COLO668 (cell line): ENCODE measurements around the gene HSD11B2.
A peak's percentile ranks its signal among the peaks of the same experiment; 100 is the strongest.

Source experiments
- DNase-seq: peaks from one replicate; lab custom pipeline; 2025; ENCODE audit not compliant: unreplicated experiment; lab: John Stamatoyannopoulos, UW

The HSD11B2 gene

DNA sequence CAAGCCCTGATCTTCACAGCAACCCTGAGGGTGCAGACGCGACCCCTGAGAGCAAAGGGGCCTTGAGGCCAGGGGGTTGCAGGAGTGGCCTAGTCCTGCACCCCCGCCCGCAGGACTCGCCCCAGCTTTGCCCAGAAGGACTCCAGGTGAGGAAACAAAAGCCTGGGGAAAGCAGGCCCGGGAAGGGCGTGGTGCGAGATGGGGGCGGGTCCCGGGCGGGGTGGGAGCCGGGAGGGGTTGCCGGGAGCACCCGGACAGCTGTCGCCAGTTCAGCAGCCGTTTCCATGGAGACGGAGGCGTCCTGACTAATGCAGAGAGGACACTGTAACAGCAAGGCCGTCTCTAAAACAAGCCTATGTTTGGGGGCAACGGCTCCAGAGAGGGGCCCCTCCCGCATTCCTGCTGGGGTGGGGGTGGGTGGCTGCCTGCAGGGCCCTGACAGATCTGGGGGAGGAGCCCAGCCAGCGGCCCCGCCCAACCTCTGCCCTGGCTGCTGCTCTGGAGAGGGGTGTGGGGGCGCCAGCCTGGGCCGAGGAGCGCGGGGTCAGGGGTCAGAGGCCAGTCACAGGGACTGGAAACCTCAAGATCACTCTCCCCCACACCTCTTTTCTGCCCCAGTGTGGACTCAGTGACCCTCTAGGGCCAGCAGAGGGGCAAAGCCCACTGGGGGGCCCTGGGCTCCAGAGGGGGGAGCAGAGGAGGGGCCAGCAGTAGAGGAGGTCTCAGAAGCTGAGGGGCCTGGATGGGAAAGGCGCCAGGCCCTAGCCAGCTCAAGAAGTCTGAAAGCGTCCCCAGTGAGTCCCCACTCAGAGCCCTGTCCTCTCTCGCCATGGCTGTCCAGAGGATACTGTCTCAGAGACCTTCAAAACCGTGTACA is 34.5 kb upstream of the HSD11B2 start:
- peak; percentile 97 for DNase-seq

DNA sequence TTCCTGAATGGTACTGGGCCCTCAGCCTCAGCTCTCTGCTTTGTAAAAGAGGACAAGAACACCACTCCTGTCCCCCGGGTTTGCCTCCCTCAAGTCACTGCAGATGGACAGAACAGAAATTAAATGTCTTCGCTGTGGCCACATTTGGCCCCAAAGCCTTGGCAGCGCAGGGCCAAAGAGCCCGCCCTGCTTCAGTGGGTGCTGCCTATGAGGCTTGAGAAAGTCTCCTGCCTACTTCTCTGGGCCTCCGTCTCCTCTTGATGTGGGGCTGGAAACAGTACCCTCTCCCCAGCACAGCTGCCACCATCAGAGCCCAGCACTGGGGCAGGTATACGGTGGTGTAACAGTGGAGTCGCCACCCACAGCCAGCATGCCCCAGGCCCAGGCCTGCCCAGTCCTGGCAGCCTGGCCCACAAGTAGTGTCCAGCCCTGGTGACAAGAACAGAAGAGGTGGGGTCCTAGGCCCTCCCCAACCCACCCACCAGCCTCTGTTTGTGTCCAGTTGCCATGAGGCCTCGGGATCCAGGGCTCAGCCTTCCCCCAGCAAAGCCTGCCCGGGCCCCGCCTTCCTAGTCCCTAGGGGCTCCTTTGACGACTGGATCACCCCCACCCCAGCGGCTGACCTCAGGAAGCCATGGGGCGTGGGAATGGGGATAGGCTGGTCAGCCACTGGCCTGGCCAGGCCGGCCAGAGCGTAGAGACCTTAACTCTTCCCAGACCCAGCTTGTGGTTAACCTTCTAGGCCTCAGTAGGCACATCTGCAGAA is 33.7 kb upstream of the HSD11B2 start:
- no peak for DNase-seq

DNA sequence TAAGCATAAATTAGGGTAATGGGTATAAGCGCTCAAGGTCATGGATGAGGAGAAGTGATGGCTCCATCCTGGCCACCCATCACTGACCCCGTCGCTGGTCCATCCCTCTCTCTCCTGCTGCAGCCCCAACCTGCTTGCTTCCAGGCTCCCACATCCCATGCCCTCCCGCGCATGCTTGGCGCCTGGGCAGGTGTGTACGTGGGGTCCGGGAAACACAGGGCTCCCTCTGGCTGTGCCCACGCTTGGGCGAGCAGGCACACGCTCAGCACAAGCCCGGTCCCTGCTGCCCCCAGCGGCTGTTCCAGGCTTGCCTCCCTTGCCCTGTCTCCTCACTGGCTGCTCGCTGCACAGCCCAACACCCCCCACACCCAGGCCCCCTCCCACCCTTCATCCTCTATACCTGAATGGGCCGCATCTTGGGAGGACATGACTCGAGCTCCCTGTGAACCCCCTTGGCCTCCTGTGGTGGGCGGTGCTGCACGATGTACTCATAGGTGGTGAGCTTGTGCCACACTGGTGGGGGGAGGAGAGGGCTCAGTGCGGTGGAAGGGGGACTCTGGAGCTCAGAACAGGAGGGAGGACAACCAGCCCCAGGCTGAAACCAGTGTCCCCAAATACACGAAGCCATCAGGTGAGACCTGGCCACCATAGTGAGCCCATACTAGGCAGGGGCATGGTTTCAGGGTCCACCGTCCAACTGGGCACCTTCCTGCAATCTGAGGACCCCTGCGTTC is 32.9 kb upstream of the HSD11B2 start:
- DNase-seq = peak; percentile 67

DNA sequence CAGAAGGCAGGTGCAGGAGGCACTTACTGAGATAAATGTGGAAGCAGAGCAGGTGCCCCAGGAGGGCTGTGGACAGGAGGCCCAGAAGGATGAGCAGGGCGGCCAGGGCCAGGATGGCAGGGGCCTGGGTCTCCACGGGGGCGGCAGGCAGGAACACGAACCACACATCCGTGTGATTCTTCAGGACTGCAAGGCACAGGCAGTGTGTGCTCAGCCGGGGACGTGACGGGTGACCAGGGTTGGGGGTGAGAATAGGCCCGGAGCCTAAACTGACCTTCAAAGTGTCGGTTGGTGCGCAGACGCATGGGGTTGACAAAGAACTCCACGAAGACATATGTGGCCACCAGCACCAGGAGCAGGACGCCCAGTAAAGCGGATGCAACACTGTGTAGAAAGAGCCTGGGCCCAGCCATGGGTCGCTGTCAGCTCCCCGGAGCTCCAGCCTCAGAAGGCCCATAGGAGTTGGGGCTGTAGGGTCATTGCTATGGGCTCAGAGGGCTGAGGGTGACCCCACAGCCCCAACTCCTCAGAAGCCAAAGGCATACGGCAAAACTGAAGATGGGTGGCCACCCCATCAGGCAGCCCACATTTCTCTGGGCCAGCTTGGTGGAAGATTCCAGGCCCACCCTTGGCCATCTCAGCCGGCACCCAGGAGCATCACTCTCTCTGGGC is 32.2 kb upstream of the HSD11B2 start:
- no peak for DNase-seq

DNA sequence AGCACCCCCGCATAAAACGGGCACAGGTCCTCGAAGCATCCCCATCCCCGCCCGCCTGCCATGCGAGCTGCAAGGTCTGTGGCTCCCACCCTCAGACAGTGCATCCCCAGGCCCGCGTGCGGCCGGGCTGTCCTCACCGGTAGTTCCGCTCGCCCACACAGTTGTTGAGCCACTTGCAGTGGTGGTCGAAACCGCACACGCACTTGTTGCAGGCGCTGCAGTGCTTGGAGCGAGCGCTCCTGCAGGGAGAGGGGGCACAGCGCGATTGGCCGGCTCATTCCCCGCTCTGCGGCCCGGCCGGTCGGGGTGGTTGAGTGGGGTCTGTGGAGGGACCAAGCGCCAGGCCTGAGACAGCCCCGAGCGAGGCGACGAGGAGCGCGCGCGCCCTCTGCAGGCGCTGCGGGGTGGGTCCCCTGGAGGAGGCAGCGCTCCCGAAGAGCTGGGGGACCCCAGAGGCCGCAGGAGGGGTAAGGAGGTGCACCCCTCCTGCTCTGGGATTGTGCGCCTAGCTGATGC is 31.6 kb upstream of the HSD11B2 start:
- peak; percentile 69 for DNase-seq

DNA sequence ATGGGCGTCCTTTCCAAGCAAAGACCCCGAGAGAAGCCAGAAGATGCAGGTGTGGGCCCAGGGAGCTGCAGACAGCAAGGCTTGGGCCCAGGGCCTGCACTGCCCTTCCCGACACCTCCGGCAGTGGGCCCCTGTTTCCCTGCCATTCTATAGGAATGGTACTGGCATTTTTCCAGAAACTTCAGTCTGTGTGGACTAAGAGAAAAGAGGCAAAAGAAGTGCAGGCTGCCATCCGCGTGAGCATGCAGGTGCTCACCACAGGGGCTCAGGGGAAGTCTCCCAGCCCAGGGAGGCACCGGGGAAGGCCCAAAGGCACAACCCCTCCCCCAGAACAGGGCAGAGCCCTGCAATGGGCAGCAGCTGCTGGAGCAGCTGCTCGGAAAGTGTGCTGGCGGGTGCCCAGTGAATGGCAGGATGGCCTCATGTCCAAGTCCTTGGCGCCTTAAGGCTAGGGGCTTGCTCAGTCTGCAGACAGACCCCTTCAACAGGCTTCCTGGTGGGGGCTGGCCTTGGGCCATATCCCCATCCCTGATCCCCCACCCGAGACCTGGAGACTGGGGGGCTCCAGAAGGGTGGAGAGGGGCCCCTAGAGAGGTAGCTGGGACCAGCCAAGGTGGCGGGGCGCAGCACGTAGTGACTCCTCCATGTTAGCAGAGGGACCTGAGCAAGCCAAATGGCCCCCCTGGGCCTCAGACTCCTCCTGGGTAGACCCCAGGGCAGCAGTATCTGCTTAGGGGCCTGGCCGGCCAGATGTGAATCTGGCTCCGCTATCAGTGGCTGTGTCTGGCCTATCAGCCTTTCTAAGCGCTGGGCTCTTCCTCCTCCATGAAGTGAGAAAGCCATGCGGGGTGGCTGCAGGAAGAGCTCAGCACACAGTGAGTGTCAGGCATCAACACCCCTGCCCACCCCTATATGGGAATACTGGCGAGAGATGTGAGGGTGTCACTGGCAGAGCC is 30.9 kb upstream of the HSD11B2 start:
- DNase-seq = peak; percentile 84

DNA sequence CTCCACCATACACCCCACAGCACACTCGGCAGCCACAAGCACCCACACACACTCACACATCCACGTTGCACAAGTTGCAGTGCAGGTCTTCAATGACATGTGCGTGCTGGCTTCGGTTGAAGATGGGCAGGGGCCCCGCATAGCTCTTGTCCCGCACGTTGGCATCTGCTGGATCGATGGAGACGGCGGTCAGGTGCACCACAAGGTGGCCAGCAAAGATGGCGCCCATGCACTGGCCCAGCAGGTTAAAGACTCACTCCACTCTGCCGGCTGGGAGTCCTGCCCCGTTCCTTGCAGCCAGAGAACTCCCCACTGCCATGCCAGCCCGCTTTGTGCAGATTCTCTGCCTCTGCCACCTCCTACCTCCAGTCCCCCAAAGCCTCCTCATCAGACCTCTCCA is 30.0 kb upstream of the HSD11B2 start:
- DNase-seq = no peak

DNA sequence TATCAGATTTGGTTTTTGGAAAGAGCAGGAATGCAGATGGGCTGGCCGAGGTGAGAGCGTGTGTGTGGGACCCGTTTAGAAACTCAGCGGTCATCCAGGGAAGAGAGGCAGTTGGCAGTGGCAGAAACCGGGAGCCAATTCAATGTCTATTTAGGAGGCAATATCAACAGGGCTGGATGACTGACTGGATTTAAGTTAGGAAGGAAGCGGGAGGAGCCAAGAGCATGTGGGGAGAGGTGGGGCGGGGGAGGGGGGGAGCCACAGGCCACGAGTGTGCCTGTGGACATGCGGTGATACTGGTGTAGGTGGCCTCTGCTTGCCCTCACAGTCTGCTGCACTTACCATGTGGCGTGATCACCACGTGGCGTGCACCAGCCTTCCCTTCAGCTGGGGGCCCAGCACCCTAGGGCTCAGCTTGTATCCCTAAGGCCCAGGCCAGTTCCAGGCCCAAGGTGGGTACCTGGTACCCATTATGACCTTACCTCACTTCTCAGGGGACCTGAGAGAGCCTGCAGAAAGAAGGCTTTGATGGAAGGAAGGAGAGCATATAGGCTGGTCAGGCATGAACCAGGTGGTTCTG is 26.9 kb upstream of the HSD11B2 start:
- no peak for DNase-seq

DNA sequence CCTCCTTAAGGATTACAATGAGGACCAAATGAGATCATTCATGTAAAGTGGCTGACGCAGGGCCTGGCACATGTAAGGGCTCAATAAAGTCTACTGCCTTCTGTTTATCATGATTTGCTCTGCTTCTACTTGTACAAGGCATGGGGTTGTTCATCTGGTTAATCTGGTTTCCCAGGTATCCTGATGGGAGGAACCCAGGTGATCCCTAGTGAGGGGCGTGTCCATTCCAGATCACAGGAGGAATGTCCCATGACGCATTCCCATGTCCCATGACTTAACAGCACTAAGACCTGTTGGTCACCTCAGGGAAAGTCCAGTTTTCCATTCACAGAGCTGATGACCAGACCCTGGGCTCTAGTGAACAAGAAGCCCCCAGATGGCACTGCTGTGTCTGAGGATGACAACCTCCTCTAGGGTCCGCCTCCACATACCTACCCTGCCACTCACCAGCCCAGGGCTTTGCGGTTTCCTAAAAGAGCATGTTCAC is 26.1 kb upstream of the HSD11B2 start:
- no peak for DNase-seq

DNA sequence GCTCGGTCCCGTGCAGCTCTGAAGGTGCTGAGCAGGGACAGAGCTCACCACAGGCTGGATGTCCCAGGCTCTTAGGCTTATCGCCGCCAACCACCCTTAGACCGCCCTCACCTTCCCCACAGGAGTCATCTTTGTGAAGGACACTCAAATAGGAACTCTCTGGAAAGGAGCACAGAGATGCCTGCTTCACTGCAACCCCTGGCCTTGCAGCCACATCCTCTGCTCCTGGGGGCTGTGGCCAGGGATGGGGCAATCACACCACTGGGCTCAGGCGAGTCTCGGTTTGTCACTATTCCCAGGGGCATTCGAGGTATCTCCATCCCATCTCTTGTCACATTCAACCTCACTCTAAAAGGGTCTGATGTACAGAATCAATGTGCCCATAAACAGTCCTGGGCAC is 25.6 kb upstream of the HSD11B2 start:
- no peak for DNase-seq

DNA sequence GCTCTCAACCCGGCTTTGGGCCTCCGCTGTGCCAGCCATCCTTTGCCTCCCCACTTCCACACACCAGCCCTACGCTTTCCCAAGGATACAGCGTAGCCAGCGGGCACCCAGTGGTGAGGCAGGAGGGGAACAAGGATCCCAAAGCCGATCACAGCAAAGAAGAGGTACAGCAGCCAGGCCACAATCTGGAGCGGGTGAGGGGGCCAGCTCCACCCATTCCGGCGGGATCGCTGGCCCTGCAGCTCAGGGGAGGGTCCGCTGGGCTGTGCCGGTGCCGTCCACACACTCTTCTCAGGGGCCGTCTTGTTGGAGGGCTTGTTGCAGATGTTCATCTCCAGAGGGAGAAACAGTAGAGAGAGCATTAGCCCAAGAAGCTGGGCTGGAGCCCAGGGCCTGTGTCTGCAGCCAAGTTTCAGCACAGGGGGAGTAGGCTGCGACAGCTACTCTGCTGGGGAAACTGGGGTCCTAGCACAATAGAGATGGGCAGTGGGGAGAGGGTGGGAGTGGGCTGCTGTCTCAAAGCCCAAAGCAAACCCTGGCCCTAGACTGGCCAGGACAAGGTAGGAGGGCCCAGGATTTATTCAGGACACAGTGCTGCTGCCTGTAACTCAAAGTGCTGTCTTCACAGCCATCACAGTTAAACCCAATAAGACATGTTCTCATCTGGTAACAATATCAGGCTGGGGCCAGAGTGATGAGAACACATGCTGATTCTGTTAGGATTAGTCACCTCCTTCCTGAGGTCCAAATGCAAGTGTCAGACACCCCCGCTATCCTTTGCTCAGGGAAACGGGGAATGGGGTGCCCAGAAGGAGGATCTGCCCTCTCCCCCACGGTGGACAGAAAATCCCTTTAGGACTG is 24.6 kb upstream of the HSD11B2 start:
- DNase-seq = no peak

DNA sequence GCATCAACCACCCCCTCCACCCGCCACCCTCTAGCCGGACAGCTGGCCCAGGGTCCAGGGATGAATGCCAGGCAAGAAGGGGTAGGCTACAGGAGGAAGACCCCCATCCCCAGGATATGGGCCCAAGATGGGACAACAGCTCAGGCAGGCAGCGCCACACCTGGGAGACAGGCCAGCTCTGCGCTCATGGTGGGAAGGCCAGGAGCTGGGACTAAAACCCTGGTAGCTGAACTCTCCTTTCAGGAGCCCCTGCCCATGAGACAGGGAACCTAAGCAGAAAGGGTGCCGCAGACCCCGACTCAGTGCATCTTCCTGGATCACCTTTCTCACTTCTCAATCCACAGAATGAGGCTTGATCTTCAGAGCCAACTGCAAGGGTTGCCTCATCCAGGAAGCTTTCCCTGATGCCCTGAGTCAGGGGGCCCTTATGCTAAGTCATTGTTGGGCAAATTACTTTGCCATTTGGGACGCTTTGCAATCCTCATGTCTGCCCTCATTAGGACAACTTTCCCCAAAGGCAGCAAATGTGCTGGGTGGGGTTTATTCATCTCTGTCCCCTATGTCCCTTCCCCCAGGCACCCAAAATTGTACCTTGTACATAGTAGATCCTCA is 23.6 kb upstream of the HSD11B2 start:
- no peak for DNase-seq

DNA sequence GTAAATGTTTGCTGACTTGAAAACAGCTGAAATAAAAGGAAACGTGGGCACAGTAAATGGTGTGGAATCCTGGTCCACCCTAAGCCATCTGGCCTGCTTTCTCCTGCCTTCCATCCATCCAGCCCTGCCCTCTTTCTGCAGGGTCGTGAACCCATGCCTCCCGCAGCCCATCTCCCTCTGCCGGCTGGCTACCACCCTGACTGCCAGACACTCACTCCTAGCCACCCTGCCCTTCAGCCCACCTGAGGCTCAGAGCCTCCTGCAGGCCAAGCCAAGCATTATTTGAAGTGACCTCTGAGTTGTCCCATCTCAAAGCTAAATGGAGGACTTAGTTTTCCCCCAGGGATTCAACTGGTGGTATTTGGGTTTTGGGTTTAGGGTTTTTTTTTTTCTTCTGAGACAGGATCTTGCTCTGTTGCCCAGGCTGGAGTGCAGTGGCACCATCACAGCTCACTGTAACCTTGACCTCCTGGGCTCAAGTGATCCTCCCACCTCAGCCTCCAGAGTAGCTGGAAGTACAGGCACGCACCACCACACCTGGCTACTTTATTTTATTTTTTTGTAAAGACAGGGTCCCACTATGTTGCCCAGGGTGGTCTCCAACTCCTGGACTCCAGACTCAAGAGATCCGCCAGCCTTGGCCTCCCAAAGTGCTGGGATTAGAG is 23.0 kb upstream of the HSD11B2 start:
- no peak for DNase-seq

DNA sequence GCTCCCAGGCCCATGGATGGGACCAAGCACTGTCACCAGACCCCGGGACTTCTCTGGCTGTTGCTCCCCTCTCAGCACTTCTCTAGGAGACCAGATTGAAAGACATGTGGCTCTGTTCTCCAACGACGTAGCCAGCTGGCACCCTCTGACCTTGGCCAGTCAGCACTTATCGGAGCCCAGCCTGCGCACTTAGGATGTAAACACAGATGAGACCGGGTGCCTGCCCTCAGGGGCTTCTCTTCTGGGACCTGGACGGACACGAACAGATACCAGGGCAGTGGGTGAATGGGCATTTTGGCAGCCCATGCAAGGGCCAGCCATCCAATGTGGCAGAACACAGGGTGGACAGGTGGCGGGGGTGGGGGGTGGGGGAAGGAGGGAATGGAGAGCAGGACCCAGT is 21.3 kb upstream of the HSD11B2 start:
- DNase-seq = no peak

DNA sequence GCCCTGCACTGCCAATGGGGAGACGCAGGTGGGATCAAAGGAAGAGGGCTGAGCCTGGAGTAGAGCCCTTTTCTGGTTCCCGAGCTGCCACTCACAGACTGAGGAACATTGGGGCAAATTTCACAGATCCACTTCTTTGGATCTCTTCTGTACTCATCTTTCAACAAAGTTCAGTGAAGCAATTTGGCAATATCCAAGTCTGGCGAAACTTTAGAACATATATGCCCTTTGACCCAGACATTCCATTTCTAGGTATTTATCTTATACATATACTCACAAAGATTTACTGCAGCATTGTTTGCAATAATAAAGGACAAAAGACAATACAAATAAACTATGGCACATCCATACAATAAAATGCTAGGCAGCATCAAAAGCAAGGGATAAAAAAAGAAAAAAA is 19.6 kb upstream of the HSD11B2 start:
- no peak for DNase-seq

DNA sequence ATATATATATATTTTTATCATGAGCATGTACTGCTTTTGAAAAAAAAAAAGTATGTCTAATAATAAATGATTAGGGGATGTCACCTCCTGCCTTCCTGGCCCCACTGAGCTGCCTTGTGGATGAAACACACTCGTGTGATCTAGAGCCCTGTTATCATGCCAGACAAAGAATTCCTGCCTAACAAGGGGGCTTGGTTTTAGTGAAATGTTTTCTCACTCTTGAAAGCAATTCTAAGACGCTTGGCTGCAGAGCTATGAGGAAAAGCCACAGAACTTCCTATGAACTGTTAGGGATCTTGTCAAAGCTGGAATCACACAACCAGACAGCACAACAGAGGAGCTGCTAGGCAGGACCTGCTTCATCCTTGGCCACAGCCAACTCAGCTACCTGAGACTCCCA is 18.6 kb upstream of the HSD11B2 start:
- no peak for DNase-seq
